Measurements from ENCODE around the gene COL8A2. TPM values are rescaled to one million over a fixed set of nuclear protein-coding genes. Genes with fewer than 3 reads are reported as not detected.
A peak's percentile ranks its signal among the peaks of the same experiment; 100 is the strongest.

Gene COL8A2
- polyA plus RNA-seq, 3 donors: 0.90 to 3.0 (median 1.6) TPM

DNA sequence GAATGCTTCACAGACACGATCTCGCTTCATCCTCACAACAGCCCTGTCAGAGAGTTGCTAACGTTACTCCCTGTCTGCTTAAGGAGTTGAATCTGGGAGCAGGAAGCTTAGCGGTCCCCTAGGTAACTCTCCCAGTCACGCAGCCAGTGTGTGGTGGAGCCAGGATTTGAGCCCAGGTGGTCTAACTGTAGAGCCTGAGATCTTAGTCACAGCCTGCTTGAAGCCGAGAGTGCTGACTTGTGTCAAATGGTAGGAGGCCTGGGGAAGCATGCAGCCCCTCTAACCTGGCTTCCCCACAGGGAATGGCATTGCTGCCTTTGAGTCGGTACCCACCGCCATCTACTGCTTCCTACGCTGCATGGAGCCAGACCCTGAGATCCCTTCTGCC, 32.2 kb downstream of the COL8A2 start:
- DNase-seq: no peak
- peaks cover 43 to 60% of the 10 kb centered on the region in 2 donors for H3K36me3 Mint-ChIP-seq
- no peaks in the 10 kb centered on the region for H3K27me3 ChIP-seq (ENCODE audit: control insufficient read depth in 2 of 2, insufficient read depth in 2 of 2, low read length in 2 of 2)
- no peaks in the 10 kb centered on the region for H3K9me3 ChIP-seq (replicated peaks in 1 of 2; ENCODE audit: control insufficient read depth in 1 of 2, insufficient read depth in 1 of 2, low read length in 2 of 2)
- peaks cover 0 to 4% (median 0%) of the 10 kb centered on the region in 3 donors for H3K27me3 Mint-ChIP-seq (ENCODE audit: low read depth in 3 of 3)
- H3K4me1 ChIP-seq (ENCODE audit: control insufficient read depth in 1 of 2, insufficient read depth in 2 of 2, low read length in 2 of 2): peaks cover 54 to 58% of the 10 kb centered on the region in 2 donors
- no peak overlapping the region for H3K4me3 ChIP-seq (replicated peaks in 1 of 3; ENCODE audit: low read depth in 2 of 3, low read length in 3 of 3)
- peaks cover 0 to 2% (median 0%) of the 10 kb centered on the region in 7 donors for H3K9me3 Mint-ChIP-seq
- H3K27ac Mint-ChIP-seq: no peak overlapping the region
- no peak overlapping the region for H2AFZ ChIP-seq (ENCODE audit: insufficient read depth, low read depth, low read length, poor library complexity, severe bottlenecking)
- 96% methylated on average over 7 of the region's 9 CpGs for WGBS (ENCODE audit: insufficient coverage)
- peaks cover 21% of the 10 kb centered on the region for H4K20me1 ChIP-seq (ENCODE audit: insufficient read depth, low read length)
- peaks cover 44 to 61% of the 10 kb centered on the region in 2 donors for H3K36me3 ChIP-seq (replicated peaks in 1 of 2; ENCODE audit: control insufficient read depth in 1 of 2, insufficient read depth in 2 of 2, low read length in 2 of 2)
- H3K4me2 ChIP-seq (replicated peaks; ENCODE audit: extremely low read depth, low read length, poor library complexity, severe bottlenecking): no peak overlapping the region
- no peak overlapping the region for H3K4me3 Mint-ChIP-seq
- TF ChIP-seq, protein P1, sequence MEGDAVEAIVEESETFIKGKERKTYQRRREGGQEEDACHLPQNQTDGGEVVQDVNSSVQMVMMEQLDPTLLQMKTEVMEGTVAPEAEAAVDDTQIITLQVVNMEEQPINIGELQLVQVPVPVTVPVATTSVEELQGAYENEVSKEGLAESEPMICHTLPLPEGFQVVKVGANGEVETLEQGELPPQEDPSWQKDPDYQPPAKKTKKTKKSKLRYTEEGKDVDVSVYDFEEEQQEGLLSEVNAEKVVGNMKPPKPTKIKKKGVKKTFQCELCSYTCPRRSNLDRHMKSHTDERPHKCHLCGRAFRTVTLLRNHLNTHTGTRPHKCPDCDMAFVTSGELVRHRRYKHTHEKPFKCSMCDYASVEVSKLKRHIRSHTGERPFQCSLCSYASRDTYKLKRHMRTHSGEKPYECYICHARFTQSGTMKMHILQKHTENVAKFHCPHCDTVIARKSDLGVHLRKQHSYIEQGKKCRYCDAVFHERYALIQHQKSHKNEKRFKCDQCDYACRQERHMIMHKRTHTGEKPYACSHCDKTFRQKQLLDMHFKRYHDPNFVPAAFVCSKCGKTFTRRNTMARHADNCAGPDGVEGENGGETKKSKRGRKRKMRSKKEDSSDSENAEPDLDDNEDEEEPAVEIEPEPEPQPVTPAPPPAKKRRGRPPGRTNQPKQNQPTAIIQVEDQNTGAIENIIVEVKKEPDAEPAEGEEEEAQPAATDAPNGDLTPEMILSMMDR (IDR thresholded peaks at IDR 0.05): no peak
- H3K9ac ChIP-seq (ENCODE audit: insufficient read depth, low read length, poor library complexity, severe bottlenecking): no peak overlapping the region
- no peak overlapping the region for H3K27ac ChIP-seq (ENCODE audit: low read depth in 1 of 2, low read length in 2 of 2)
- intact Hi-C loops (cut with micrococcal nuclease): no loop called here
- peaks cover 45% of the 10 kb centered on the region for H3K79me2 ChIP-seq (ENCODE audit: insufficient read depth, low read length)
- H3K4me1 Mint-ChIP-seq: peaks cover 49% of the 10 kb centered on the region

DNA sequence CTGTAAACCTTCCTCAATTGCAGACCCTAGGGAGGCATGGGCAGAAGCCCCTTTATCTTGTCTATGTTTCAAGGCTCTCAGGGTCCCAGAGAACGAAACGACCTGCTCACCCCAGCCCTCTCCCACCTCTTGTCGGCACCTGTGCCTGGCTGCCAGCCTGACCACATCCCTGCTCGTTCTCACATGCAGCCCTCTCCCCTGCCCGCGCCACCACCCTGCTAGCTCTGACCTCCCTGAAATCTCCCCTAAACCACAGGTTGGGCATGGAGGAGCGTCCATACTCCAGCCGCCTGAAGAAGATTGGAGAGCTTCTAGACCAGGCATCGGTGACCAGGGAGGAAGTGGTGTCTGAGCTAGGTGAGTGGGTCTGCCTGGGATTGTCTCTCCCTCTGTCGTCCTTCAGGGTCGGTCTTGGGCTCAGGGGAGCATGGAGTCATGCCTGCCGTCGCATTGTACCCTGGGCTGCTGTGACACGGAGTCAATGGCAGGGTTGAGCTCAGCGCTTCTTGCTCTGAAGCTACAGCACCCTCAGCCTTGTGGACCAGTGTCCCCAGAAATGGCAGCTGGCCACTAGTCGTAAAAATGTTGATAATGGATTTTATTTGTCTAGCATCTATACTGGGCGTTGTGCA, 32.7 kb downstream of the COL8A2 start:
- H3K9me3 ChIP-seq (replicated peaks in 1 of 2; ENCODE audit: control insufficient read depth in 1 of 2, insufficient read depth in 1 of 2, low read length in 2 of 2): no peaks in the 10 kb centered on the region
- no peak overlapping the region for H3K27ac ChIP-seq (ENCODE audit: low read depth in 1 of 2, low read length in 2 of 2)
- intact Hi-C loops (cut with micrococcal nuclease): no loop called here
- DNase-seq: no peak
- H3K4me2 ChIP-seq (replicated peaks; ENCODE audit: extremely low read depth, low read length, poor library complexity, severe bottlenecking): no peak overlapping the region
- Mint-ChIP-seq H3K36me3 (peaks cover 40 to 55% of the 10 kb centered on the region in 2 donors), H3K9me3 (peaks cover 0 to 2% (median 0%) of the 10 kb centered on the region in 7 donors), H3K27ac (peak overlapping the region in 5 of 7 donors; percentile 31 to 69 (median 61)), H3K4me1 (peaks cover 49% of the 10 kb centered on the region), H3K4me3 (no peak overlapping the region), H3K27me3 (ENCODE audit: low read depth in 3 of 3) (peaks cover 0 to 4% (median 0%) of the 10 kb centered on the region in 3 donors)
- 99% methylated on average over 17 of the region's 17 CpGs for WGBS (ENCODE audit: insufficient coverage)
- peaks cover 45% of the 10 kb centered on the region for H3K79me2 ChIP-seq (ENCODE audit: insufficient read depth, low read length)
- peaks cover 40 to 56% of the 10 kb centered on the region in 2 donors for H3K36me3 ChIP-seq (replicated peaks in 1 of 2; ENCODE audit: control insufficient read depth in 1 of 2, insufficient read depth in 2 of 2, low read length in 2 of 2)
- TF ChIP-seq, protein P1 (IDR thresholded peaks at IDR 0.05): no peak
- peaks cover 54 to 58% of the 10 kb centered on the region in 2 donors for H3K4me1 ChIP-seq (ENCODE audit: control insufficient read depth in 1 of 2, insufficient read depth in 2 of 2, low read length in 2 of 2)
- H3K4me3 ChIP-seq (replicated peaks in 1 of 3; ENCODE audit: low read depth in 2 of 3, low read length in 3 of 3): no peak overlapping the region
- no peaks in the 10 kb centered on the region for H3K27me3 ChIP-seq (ENCODE audit: control insufficient read depth in 2 of 2, insufficient read depth in 2 of 2, low read length in 2 of 2)
- H4K20me1 ChIP-seq (ENCODE audit: insufficient read depth, low read length): peaks cover 21% of the 10 kb centered on the region
- H2AFZ ChIP-seq (ENCODE audit: insufficient read depth, low read depth, low read length, poor library complexity, severe bottlenecking): no peak overlapping the region
- H3K9ac ChIP-seq (ENCODE audit: insufficient read depth, low read length, poor library complexity, severe bottlenecking): no peak overlapping the region

All from CD14-positive monocyte (primary cell).